Measurements from ENCODE around the gene COA3.

COA3 gene

DNA sequence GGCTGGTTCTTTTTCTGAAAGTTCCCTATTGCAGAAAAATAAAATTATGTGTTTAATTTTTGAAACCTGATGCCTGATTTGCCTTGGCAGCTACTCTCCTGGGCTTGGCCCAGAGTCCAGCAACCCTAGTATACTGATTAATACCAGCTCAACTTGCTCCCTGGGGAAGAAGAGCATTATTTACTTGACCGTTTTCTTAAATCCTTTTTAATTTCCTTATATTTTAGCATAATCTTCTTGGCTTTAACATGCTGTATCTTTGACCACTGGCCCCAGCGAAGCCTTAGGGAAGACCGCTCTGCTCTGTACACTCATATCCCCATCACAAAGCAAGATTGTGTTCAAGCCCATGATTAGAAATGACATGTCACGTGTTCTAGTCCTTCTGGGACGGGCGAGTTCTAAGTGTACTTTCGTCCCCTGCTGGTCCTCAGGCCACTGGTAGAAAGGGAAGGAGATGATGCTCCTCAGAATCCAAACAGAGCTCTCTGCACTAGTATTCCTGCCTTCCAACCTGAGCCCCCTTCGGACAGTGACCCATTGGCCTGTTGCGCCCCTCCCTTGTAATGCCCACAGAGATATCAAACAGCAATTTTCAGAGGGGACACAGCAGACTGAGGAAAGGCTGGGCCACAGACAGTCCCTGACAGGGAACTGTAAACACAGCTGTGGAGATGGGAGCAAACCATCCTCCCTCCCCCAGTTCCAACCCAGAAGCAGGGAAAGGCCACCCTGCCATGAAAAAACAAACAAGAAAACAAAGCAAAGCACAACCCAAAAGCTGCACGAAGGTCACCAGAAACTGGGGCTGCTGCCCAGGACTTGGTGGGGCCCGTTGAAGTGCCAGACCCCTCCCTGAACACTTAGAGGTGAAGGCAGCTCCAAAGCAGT, 49.4 kb downstream of the COA3 start:
- no peak for DNase-seq

DNA sequence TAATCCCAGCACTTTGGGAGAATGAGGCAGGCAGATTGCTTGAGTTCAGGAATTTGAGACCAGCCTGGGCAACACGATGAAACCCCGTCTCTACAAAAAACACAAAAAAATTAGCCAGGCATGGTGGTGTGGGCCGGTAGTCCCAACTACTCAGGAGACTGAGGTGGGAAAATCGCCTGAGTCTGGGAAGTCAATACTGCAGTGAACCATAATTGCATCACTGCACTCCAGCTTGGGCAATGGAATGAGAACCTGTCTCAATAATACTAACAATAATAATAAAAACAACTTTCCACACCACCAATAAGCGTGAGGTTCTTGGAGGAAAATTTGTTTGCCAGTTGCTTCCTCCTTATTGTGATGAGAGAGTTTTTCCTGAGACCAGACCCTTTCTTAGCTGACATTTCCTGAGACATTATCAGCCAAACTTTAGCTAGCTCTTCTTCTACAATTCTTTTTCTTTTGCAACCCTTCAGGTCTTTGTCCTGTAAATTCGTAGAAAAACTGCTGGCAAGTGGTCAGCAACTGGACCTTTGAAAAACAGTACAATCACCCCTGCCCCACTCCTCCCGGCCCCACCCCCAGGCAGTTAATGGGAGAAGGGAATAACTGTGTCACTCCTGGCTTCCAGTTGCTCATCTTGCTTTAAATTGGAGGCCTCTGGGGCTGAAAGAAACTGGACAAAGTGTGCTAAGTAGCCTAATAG, 50.1 kb downstream of the COA3 start:
- DNase-seq: no peak
